Ovary (tissue), 3 donors: ENCODE results near the gene CCDC187.

Experiments
- POLR2A ChIP-seq: fragments of 450-650 bp; IDR thresholded peaks from one replicate; pipeline ENCODE4 v1.6.1; 2017; ENCODE audit warnings: antibody characterized with exemption, mild to moderate bottlenecking, moderate library complexity
- TF ChIP-seq, protein P1 (sequence below), 3 donors: fragments of 450-650 bp in 2 of 3; fragments of 200-600 bp in 1 of 3; IDR thresholded peaks; one replicate each; pipeline versions ENCODE4 v1.5.1 to v1.8.0; 2016 to 2022; ENCODE audit warnings: antibody characterized with exemption in 3 of 3, mild to moderate bottlenecking in 1 of 3
- donor health status: DM: no; HTN: no; CAD: no.

- TF ChIP-seq, protein P1, sequence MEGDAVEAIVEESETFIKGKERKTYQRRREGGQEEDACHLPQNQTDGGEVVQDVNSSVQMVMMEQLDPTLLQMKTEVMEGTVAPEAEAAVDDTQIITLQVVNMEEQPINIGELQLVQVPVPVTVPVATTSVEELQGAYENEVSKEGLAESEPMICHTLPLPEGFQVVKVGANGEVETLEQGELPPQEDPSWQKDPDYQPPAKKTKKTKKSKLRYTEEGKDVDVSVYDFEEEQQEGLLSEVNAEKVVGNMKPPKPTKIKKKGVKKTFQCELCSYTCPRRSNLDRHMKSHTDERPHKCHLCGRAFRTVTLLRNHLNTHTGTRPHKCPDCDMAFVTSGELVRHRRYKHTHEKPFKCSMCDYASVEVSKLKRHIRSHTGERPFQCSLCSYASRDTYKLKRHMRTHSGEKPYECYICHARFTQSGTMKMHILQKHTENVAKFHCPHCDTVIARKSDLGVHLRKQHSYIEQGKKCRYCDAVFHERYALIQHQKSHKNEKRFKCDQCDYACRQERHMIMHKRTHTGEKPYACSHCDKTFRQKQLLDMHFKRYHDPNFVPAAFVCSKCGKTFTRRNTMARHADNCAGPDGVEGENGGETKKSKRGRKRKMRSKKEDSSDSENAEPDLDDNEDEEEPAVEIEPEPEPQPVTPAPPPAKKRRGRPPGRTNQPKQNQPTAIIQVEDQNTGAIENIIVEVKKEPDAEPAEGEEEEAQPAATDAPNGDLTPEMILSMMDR (IDR thresholded peaks at IDR 0.05) = peak; percentile 50 to 72 (median 70)
- no peak for TF ChIP-seq POLR2A
Measured at GRCh38 chr9:136312436-136312835, 8.5 kb upstream of the CCDC187 start.
